NCI-H2081 (cell line): Measurements from ENCODE around the gene CLDN11.

Source experiments
- DNase-seq, 2 experiments: peaks; one replicate each; lab custom pipeline; 2025; lab: John Stamatoyannopoulos, UW

CLDN11 gene

DNA sequence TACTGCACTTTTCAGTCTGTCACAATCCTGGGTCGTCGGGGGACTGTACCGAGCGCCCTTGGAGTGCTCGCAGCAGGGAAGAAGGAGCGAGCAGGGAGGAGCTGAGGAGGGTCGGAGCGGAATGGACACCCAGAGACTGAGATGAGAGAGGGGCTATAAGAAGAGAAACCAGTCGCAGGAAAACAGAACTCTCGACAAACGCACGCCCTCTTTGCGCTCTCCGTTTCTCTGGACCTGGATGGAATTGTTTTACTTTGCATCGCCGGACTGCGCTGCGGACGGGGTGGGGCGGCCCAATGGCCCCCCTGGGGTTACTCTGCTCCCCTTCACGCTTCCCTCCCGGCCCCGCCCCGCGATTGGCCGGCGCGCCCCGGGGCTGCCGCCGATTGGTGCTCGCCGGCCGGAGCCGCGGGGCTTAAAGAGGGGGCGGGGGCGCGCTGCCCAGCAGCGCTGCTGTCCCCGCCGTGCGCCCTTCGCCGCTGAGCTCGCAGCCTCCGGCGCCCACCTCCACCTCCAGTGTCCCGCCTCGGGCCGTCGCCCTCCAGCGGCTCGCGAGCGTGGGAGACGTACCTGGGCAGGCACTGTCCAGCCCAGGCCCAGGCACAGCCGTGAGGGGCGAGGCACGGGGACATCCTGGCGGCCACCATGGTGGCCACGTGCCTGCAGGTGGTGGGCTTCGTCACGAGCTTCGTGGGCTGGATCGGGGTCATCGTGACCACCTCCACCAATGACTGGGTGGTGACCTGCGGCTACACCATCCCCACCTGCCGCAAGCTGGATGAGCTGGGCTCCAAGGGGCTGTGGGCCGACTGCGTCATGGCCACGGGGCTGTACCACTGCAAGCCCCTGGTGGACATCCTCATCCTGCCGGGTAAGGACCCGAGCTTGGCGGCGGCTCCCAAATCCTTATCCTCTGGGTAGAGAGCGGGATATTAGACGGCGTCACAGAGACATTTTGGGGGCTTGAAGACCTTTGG is at the start of gene CLDN11:
TSS of gene CLDN11 (plus strand) at position 447 of the 977 bp plus-strand sequence. CDS start at position 646, 199 bp downstream.
- peak; percentile 19 to 42 for DNase-seq

DNA sequence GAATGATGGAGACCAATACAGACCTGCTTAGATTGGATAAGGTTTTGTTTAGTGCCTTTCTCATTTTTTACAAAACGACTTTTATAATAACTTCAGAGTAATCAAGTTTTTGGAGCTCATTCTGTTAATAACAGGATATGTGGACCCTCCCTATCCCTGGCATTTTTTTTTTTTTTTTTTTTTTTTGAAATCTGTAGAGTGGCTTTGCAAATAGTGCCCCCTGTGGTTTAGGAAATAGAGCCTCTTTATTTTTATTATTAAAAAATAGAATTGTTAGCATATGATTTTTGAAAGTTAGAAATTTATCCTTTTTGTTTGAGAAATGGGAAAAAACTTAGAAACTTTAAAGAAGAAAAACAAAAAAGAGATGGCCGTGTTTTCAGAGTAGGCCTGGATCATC is 49.7 kb upstream of the CLDN11 start:
- no peak for DNase-seq

DNA sequence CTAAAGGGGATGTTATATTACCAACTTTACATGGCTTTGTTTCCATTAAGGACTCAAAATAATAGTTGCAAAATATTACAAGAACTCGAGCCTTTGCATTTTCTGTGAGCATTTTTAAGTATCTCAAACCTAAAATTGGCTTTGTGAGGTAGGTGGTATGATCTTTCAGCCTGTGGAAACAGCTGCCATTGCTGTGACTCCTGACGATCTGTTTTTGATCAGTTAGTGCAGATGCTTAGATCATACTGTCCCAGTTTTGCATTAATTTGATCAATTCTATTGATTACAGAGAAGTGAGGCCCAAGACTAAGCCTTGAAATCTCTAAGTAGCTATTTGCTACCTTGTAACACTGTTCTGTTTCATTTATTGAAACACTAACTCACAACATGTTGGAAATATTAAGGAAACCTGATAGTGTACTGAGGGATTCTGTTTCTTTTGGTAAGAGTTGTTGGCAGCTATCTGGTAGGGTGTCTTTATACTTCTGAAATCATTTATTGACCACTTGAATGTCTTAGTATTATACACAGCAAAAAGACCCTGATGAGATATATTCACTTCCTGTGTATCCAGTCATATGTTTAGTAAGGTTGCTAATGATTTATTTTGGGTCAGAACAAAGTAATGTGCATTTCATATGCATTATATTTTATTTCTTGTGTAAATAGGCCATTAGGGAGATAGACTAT is 46.3 kb upstream of the CLDN11 start:
- DNase-seq: peak in 1 of 2 experiments; percentile 38

DNA sequence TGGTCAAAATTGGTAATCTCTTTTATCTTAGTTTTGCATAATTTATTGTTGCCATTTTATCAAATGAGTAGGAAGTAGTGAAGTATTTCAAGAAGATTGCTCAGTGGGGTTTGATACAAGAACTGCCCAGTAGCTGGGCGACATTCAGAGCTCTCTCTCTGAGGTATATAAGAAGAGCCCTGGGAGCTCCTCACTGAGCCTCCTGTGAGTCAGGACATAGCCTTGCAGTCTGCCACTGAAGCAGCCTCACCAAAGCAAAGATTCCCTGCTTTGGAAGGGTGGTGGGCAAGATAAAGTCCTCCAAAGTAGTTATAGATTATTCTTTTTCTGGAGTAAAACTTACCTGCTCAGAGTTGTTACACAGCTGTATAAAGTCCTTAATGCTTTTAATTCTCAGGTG is 35.1 kb upstream of the CLDN11 start:
- no peak for DNase-seq

DNA sequence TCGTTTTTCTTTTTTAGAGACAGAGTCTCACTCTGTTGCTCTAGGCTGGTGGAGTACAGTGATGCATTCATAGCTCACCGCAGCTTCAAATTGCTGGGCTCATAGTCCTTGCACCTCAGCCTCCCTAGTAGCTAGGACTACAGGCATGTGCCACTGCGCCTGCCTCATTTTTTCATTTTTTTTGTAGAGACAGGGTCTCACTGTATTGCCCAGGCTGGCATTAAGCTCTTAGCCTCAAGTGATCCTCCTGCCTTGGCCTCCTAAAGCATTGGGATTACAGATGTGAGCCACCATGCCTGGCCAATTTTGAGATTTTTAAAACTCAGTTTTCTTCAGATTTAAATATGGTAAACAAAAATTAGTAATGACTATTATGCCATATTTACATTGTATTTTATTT is 32.2 kb upstream of the CLDN11 start:
- no peak for DNase-seq

DNA sequence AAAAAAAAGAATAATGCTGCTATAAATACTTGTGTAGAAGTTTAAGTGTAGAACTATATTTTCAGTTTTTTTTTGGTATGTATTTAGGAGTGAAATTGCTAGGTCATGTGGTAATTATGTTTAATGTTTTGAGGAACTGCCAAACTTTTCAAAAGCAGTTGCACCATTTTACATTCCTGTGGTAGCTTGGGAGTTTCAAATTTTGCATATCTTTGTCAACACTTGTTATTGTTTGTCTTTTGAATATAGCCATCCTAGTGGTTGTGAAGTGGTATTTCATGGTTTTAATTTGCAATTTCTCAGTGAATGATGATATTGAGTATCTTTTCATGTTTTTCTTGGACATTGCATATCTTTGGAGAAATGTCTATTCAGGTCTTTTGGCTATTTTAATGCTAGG is 30.7 kb upstream of the CLDN11 start:
- DNase-seq: no peak

DNA sequence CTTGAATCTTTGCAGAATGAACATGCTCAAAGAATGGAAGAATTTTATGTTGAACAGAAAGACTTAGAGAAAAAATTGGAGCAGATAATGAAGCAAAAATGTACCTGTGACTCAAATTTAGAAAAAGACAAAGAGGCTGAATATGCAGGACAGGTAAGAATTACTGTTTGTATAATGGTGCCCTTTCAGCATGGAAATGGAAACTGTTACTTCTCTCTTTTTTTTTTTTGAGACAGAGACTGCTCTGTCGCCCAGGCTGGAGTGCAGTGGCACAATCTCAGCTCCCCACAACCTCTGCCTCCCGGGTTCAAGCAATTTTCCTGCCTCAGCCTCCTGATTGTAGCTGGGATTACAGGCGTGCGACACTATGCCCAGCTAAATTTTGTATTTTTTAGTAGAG is 27.6 kb upstream of the CLDN11 start:
- no peak for DNase-seq

DNA sequence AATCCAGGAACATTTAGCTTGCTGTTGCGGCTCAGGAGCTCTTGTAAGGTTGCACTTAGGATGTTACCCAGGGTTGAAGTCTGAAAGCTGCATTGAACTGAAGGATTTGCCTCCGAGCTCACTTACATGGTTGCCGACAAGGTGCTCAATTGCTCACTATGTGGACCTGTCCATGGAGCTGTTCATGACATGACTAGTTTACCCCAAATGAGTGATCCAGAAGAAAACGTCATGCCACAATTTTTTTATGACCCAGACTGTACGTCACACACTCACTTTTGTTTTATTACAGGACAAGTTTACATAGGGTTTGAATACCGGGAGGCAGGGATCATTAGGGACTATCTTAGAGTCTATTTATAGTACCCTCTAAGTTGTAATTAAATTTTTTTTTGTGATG is 21.0 kb upstream of the CLDN11 start:
- no peak for DNase-seq

DNA sequence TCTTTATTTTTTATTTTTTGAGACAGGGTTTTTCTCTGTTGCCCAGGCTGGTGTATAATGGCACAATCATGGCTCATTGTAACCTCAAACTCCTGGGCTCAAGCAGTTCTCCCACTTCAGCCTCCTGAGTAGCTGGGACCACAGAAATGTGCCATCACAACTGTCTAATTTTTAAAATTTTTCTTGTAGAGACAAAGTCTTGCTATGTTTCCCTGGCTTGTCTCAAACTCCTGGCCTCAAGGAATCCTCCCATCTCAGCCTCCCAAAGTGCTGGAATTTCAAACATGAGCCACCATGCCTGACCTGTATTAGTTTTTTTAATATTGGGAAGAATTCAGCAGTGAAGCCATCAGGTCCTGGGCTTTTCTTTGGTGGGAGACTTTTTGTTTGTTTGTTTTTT is 13.6 kb upstream of the CLDN11 start:
- no peak for DNase-seq

DNA sequence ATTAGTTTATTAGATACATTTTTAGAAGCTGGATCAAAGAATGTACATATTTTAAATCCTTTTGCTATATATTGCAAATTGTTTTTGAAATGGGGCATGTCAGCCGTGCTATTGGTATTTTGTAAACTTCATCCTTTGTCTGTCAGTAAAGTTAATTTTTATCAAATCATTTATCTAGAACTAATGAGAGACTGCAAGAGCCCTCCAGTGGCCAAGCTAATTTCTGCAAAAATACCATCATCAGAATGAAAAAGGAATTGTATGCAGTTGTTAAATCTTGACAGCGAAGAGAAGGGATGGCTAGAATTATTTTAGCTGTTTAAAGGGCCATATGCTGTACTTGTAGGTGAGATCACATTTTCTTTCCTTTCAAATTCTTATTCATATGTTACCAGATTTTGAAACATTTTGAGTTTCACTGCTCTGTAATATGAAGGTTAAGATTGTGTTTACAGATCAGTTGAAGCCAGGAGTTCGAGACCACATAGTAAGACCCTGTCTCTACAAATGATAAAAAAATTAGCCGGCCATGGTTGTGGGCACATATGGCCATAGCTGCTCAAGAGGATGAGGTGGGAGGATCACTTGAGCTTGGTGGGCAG is 8.1 kb upstream of the CLDN11 start:
- peak; percentile 55 to 56 for DNase-seq

DNA sequence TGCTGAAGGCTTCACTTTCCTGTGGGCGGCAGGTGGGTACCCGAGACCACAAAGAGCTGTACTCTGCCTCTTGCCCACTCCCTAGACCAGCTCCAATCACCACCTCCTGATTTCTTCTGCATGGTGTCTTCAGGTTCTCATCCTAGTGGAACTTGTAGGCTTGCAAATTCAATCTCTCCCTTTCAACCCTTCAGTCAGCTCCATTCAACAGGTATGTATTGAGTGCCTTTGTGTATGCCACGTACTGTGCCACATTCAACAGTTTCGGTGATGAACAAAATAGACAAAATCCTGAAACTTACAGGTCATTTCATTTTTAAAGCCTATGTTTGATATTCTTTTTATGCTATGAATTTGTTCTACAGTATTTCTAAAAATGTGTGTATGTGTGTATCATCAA is 5.4 kb upstream of the CLDN11 start:
- DNase-seq: no peak

DNA sequence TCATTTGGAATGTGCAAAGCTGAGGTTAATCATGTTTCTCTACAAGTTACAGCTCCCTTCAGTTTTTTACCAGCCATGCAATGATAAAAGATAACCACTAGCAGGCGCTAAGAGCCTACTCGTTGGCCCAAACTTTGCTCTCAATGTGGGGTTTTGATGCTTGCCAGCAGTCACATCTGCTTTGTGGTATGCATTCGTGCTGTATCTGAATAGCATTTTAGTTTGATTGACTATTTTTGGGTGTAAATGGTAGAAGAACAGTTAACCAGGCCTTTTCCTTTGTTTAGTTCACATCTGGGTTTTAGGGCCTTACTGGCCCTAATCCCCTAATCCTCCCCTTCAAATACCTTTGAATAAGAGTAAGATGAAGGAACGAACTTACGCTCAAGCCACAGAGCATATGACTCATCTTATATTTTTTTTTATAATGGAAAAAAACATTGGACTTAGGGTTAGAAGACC is 4.4 kb upstream of the CLDN11 start:
- peak; percentile 72 to 76 for DNase-seq

DNA sequence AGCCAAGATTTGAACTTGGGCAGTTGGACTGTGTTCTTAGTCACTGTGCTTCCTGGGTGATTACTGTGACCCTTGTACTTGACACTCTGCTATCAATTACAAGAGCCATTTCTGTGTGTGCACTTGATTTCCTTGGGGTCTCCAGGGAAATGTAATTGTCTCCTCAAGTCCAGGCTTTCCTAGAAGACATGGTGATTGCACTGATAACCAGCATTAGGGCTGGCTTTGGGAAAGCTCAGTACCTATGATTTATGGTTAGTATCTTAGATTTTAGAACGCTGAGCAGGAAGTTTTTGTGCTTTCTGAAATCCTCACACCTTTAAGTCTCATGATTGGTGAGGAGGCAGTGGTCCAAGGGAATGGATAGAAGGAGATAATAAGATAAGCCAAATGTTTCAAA is 1.6 kb upstream of the CLDN11 start:
- no peak for DNase-seq

DNA sequence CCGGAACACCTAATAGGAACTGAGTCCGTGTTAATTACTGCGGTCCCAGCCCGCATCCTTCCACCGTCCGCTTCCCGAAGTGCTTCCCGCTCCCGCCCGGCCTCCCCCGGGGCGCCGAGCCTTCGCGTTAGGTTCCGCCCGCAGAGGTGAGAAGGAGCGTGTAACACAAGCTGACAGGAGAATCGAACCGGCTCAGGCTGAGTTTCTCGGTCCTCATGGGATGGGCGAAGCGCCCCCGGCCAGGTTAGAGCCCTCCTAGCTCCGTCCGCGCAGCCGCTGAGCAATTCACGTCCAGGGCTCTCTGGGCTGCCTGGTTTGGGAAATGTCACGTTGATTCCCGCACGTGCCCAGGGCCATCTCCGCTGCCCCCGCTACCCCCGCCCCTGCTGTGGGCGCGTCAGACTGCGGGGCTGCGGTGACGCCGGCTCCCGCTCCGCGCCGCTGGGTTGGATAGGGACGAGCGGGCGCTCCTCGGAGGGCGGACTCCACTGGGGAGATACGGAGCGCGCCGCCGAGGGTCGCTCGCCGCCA is 954 bp downstream of the CLDN11 start:
- DNase-seq: no peak

DNA sequence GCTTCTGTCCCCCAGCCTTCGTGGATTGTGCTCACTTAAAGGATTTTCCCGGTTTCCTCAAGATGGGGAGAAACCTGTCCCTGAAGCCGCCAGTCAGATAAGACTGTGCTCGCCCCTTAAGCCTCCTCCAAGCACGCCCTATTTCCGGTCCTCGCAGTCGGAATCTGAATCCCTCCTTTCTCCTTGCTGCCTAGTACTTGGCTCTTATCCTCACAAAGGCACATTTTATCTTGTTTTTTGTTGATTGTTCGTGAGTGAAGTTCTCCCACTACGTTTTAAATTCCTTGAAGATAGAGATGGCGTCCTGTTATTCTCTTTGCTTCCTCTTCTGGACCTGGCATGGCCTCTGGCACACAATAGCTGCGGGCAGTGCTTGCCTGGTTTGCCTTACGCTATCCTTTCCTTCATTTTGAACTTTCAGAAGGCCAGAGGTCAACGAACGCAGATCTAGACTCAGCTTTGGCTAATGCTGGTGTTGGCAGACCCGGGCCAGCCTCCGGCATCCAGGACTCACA is 1.7 kb downstream of the CLDN11 start:
- no peak for DNase-seq

DNA sequence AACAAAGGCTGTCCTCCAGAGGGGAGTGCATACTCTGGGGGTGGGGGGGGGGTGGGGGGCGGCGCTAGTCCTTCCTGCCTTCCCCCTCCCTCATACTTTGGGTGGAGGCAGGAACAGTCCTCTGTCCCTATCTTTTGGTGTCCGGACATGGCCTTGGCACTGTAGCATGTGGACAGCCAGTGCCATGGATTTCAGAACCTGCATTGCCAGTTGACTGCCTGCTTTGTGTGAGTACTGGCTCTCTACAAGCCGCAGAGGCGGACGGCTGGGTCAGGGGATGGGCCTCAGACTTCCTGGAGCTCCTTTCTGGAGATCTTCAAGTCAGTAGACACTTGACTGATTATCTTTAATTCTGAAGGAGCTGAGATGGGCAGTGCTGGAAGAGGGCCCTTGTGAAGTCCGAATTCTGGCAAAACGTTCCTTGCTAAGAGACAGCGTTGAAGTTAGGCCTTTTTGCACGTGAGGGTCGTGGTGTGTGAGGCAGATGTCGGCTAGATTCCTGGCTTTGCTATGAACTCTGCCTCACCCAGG is 2.5 kb downstream of the CLDN11 start:
- DNase-seq: no peak

DNA sequence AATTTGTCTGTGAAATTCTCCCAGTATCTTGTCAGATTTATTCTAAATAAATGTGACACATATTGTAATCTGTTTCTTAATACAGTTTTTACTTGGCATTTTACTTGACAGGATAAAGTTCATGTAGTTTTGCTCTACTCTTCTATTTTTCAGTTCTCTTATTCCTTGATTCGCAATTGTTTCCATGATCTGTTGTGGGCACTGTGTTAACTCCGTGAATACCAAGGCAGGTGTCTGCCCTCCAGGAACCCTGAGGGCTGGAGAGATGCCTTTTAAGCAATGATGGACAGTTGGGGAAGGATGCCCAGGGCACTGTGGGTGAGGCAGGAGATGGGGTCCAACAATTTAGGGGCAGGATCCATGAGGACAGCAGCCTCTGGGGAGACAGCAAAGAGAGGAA is 3.1 kb downstream of the CLDN11 start:
- no peak for DNase-seq

DNA sequence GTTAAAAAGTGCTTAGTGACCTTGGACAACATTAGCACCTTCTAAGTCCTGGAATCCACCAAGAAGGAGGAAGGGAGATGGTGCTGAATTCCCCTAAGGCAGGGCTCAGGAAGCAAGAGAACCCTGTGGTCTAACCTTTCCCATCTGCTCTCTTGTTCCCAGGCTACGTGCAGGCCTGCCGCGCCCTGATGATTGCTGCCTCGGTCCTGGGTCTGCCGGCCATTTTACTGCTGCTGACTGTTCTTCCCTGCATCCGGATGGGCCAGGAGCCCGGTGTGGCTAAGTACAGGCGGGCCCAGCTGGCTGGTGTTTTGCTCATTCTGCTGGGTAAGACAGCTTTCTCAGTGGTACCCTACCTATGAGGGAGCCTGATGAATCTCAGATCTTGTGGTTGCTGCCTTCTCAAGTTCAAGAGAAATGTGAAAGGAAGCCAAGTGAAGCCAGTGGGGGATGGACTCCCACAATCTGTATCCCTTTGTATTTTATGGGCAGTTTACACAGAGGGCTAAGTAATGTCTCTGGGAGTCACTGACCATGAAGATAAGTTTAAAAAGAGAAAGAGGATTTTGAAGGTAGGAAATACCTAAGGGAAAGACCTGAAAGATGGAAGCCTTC is 4.4 kb downstream of the CLDN11 start:
- DNase-seq: no peak

DNA sequence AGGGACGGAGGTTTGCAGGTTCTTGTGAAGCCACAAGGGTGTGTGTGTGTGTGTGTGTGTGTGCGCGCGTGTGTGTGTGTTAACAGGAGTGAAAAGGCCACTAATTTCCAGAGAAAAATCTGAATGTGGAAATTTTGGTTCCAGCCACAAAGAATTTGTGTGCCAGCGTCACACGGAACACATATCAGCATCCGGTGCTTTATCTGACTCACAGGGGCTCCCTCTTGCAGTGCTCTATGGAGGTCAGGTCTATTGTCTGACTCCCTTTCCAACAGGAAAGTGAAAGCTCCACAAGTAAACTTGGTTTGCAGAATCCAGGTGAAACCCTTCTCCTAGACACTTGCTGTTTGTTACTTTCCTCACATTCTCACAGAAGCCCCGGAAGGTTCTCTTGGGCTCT is 6.2 kb downstream of the CLDN11 start:
- no peak for DNase-seq

DNA sequence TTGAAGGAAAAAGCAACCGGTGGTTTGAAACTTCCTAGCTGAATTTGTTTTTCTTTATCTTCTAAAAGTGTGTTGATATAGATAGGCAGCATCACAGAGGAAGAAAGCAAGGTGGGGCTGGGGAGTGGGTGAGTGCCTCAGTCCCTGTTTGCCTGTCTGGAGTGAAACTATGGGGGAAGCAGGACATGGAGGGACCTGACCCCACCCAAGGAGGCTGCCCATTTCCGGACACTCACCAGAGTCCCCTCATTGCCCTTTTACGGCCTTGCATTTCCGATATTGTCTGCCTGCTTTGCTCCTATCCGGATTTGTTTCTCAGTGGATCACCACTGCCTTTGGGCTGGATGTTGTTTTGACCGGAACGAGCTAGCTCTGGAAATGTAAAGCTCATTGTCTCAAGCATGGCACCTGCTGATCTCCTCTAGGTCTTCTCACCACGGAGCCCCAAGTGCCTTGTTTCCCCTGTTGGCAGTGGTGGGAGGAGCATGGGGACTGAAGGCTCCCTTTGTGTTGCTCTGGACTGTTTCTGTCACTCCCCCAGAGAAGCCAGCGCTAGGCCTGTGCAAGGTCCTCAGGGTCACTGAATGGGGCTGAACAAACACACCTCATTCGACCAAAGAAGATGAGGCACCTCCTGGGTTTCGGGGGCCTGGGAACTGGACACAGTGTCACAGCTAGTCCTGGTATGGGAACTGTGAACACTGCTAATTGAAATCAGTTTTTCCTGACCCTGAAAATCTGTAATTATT is 7.0 kb downstream of the CLDN11 start:
- no peak for DNase-seq
